CD4-positive, alpha-beta T cell treated with Interleukin-1 beta for 1 hour (primary cell): ENCODE data around the gene SLC39A11.

Experiments
- DNase-seq, 2 donors: peaks; one replicate each; pipeline ENCODE4 v3.0.0-alpha.2; 2020 to 2022

Gene SLC39A11

DNA sequence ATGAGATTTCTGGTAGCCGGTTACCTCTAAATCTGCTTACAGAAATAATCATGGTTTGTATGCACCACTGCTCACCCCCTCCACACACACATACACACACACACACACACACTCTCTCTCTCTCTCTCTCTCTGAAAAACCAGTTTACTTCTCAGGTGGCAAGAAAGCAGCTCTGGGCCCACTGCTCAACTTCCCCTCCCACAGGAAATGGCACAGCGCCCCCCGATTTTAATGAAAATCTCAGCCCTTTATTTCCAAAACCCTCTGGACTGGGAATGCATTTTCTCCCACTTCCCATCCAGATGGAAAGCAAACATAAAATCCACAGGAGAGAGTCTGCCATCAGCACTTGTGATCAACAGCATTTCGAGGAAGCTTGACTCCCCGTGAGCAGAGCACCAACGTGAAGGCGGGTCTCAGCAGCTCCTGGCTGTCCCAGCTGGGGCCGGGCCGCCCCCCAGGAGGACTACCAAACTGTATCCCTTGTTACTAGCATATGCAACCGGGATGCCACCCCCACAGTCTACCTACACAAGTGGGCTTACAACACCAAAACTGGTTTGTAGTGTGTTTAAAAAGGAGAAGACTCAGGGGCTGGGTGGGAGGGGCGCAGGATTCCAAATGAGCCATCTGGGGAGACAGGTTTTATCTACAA lies 121.1 kb downstream of the SLC39A11 start:
- no peak for DNase-seq

GRCh38 chr17:72970797-72971196 lies 121.7 kb downstream of the SLC39A11 start:
- no peak for DNase-seq

GRCh38 chr17:72970246-72970645 lies 122.2 kb downstream of the SLC39A11 start:
- no peak for DNase-seq

- no peak for DNase-seq
Observed at GRCh38 chr17:72969293-72969906, 123.1 kb downstream of the SLC39A11 start.

DNA sequence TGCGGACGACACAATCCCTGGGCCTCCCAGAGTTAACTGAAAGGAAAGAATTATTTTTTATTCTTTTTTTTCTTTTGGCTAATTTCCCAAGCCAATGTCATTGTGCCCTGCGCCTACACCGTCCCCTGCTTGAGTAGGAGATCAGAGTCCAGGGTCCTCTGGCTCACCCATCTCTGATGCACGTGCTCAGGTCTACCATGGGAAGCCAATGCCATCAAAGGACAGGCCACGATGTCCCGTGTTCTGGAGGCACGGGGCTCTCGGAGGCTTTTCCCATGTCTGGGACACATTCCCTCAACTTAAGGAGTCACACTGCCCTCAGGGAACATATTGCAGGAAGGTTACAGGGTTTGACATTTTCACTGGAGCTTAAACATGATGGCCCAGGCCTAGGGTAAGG lies 123.7 kb downstream of the SLC39A11 start:
- no peak for DNase-seq

DNA sequence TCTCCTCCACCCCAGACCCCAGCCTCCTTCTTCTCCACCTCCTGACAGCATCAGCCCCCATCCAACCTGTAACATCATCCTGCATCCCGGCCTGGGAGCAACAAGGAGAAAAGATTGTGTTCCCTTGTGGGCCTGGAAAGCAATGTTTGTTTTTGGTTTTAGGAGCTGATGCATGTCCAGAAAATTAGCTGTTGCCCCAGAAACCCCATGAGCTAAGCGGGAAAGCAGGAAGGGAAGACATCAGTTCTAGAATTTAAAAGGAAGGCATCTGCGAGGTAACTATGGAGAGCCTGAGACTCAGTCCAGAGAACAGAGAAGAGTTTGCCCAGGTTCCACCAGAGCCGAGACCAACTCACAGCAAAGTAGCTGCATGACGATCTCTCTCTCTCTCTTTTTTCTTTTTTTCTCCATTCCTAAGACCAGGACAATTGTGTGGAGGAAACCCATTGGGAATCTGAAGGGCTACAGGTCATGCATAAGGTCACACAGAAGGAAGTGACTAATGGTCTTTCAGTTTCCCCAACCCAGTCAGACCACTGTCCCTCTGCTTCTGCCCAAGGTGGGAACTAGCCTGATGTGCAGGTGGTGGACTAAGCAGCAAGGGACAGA lies 124.4 kb downstream of the SLC39A11 start:
- DNase-seq = no peak

DNA sequence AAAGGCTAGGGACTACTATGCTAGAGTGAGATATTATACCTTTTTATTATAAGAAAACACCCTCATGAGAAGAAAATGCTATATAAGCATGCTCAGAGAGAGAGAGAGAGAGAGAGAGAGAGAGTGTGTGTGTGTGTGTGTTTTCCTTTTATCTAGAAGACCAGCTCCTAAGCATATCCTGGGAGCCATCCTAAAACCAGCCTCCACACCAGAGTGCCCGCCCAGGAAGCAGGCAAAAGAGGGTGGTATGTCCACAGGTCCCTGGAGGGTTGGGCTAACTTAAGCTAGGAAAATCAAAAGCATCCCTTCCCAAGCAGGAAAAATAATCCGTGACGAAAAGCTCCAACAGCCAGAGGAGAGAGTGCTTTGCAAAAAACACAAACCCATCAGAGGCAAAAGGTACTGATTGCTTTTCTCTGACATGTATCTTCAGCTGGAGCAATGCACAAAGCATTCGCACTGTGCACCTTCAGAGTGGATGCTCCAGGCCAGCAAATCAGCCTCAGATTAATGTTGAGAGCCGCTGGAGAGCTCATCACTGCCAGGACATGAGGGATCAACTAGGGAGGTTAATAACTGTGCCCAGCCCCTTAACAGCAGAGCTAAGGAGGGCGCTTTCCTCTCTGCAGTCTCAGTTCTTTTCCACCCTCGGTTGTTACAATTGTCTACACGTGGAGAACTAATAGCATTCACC lies 125.1 kb downstream of the SLC39A11 start:
- DNase-seq = no peak

DNA sequence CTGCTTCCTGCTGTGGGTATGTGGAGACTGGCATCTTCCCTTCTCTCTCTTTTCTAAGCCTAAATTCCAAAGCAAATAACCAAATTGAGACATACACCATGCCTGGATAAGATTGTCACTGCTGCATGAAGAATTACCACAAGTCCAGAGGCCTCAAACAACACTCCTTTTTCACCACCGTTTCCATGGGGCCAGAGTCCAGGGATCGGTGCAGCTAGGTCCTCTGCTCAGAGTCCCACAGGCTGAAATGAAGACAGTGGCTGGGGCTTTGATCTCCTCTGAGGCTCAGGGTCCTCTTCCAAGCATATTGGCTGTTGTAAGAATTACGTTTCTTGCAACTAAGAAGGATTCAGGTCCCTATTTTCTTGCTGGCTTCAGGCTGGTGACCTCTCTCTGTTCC lies 130.4 kb downstream of the SLC39A11 start:
- no peak for DNase-seq

- DNase-seq = no peak
Observed at GRCh38 chr17:72955391-72956140, 136.9 kb downstream of the SLC39A11 start.

DNA sequence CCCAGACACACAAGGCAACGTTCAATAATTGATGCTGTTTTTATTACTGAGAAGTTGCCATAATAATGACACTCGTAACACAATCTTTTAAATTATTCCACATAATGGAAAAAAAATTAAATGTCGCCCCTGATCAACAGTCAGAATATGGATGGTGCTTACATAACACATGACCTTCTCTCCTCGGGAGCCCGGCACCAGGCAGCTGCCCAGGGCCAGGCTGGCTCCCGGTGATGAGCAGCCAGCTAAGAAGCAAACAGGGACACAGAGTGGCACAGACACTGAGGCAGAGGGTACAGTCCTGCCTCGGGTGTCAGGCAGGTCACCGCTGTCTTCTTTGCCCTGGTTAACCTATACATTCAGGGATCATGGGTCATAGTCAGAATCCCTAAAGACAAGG lies 137.9 kb downstream of the SLC39A11 start:
- no peak for DNase-seq

DNA sequence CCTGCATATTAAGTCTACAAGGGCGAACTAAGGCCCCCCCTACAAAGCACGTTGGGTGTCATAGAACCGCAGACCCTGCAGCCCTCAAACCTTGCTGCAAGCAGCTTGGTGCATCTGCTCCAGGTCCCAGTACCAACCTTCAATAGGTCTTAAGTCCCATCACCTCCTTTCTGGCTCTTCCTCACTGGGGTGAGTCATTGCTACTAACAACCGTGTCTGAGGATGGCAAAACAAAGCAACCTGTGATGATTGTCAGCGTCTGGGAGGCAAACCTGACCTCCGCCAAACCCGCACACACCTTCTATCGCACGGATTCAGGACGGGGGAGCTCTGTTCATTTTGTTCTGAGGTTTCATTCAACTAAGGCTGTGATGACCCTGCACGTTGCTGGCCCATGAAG lies 138.9 kb downstream of the SLC39A11 start:
- DNase-seq = no peak

DNA sequence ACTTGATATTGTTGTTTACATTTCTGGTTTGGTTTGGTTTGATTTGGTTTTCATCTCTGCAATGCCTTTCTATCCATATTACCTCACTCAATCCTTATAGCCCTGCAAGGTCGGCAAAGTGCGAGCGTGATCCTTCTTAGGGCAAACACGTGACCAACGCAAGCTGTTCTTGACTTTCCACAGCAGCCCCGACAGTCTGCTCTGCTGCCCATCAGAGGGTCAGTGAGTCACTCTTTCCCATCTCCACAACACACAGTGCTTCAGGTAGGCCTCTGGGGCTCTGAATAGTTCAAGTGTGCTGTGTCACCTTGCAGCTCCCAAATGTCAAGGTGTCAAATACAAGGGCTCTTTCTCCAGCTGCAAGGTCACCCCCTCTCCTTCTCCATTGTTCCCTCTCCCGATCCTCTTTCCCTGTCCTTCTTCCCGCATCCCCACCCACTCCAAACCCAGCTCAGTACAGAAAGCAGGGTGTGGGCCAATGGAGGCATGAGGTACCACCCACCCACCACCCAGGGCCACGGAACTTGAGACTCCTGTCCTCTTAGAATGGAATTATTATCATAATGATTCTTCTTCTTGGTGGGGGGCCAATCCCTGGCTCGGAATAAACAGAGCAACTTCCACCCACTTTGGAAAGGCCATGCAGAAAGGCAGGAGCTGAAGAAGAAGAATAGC lies 139.7 kb downstream of the SLC39A11 start:
- DNase-seq = no peak

DNA sequence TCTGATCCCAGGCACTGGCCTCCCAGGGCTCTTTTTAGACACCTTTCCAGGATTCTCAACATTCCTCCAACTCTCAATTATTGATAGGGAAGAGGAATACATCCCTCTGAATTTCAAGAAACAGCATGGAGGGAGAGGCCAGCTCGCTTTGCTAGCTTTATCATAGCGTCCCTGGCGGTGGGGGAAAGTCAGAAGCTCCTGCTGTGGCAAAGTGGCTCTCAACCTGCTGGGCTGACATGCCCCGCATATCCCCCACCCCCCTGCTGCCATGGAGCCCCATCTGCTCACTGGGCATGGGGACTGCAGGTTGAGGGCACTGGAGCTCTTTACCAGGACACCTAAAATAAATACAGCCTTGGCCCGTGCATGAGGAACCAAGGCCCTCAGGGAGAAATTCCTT lies 140.3 kb downstream of the SLC39A11 start:
- no peak for DNase-seq

DNA sequence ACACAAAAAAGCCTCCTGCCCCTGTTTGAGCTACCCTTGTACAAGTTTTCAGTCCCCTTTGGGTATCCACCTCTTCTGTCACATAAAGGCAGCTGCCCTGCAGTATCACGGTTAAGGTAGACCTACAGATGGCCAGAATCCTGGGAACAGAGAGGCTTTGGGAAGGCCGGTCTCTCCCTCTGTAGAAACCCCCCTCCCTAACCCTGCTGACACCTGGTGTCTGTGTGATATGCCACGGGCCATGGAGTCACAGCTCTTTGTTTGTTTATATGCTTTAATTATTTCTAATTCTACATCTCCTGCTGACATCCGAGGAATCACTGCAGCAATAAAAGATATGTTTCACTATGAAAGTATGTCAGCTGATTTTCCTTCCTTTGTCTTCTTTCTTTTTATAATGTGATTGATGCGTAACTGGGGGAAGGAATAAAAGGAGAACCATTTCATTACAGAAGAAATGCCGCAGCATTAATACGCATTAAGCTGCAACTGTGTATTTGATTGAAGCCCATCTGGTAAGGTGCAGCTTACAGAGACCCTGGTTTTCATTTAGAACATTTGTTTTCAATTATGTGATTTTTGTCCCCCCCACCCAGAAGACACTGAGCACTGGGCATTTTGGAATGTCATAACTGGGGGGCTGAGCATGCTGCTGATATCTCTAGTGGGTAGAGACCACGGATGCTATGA lies 142.1 kb downstream of the SLC39A11 start:
- DNase-seq = no peak

GRCh38 chr17:72948115-72948514 lies 144.4 kb downstream of the SLC39A11 start:
- DNase-seq = no peak

- DNase-seq = no peak
Observed at GRCh38 chr17:72947475-72947874, 145.0 kb downstream of the SLC39A11 start.

DNA sequence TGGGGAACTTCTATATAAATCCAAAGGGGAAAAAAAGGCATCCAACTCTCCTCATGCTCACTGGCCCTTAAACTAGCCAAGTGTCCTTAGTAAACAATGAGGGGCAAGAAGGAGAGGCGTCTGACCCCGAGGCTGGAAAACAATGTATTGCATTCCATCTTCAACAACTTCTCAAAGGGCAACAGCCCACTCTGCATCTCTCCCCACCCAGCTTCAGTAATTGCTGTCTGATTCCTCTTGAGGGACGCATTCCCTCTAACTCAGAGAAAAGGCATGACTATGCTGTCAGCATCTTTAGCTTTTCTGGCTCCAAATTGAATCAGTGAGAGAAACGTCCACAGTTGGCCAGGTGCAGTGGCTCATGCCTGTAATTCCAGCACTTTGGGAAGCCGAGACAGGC lies 145.8 kb downstream of the SLC39A11 start:
- DNase-seq = no peak

DNA sequence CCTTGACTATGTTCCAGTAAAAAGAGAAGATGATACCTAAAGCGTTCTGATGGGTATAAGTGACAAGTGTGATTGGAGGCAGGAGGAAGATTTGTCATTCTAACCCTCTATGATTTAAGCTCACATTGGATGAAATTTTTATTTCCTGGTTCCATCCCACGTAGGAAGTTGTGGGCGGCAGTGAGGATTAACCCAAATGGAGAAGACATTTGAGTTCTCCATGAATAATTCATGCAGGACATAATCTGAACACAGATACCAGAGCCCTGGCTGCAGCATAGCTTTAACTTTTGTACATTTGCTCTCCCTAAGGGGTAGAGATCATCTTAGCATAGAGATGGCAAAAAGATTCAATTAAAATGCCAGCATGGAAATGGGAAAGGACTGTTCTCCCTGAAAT lies 146.3 kb downstream of the SLC39A11 start:
- DNase-seq = no peak

- no peak for DNase-seq
Observed at GRCh38 chr17:72945473-72945872, 147.0 kb downstream of the SLC39A11 start.

DNA sequence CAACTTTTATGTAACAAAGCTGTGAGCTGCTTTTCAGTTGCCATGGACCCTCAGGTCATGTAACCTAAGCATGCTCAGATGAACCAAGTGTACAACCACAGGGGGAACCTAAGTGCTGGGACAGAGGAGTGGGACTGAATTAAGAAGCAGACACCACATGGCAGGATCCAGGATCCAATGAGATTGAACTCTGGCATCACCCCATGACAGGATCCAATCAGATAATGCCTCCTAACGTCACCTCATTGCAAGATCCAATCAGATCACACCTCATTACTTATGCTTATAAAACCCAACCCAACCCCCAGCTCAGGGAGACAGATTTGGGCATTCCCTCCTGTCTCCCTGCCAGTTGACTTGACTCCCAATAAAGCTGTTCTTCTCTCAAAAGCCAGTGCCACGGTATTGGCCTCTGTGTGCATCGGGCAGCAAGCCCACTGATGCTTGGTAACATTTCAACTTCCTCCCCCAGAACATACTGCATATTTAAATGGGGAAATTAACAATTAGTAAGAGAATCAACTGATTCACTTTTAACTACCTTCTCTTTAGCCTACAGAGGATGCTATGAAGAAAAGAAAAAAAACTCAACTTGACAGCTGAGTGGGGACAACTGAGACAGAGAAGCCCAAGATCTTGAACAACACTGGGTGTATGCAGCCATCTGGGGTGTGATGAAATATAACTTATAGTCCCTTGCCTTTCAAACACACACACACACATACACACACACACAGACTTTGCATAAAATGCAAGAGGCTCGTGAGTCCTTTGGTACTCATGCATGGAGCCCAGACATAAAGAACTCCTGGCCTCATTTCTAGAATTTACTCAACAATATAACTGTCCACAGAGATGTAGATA lies 148.4 kb downstream of the SLC39A11 start:
- no peak for DNase-seq

DNA sequence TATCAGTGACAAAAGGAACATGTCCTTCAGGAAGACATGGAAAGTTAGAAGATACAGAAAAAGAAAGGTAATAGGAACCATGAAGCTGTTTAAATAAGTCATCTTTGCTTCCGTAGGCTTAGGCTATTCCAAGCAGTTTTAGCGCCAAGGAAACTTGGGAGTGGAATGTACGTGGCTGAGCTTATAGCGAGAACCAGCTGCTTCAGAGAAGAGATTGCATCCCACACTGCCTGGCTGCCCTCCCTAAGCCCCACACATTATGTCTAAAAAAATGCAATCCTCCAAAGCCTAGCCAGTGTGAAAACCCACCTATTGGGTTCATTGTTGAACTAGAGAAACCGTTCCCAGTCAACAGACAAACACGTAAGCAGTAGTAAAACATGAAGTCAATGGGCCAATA lies 149.9 kb downstream of the SLC39A11 start:
- DNase-seq = no peak
